SK-N-SH treated with all-trans-retinoic acid at 6 μM for 48 hours (cell line): ENCODE data around the gene CASP2.

Experiments
- ATAC-seq: fragments of 200-7000 bp; cut with Tn5 transposase; 3 replicates; pipeline ENCODE4 v1.9.1; 2020; ENCODE audit warnings: mild to moderate bottlenecking, moderate library complexity
- ARNTL ChIP-seq: fragments of 450-650 bp; formaldehyde crosslinking; IDR thresholded peaks from 2 replicates; pipeline ENCODE4 v1.5.0; 2020; ENCODE audit warnings: low read depth, mild to moderate bottlenecking, moderate library complexity, borderline replicate concordance
- BACH2 ChIP-seq: fragments of 250-450 bp; sonication (Bioruptor Pico); IDR thresholded peaks from 2 replicates; pipeline ENCODE4 v1.9.0; 2021; ENCODE audit warnings: mild to moderate bottlenecking, borderline replicate concordance
- ESRRG ChIP-seq: fragments of 250-450 bp; sonication (Bioruptor Pico); IDR thresholded peaks from 2 replicates; pipeline ENCODE4 v1.6.1; 2021; ENCODE audit warnings: mild to moderate bottlenecking
- GLIS3 ChIP-seq: fragments of 250-450 bp; sonication (Bioruptor Pico); IDR thresholded peaks from 2 replicates; pipeline ENCODE4 v1.5.0; 2020; ENCODE audit warnings: mild to moderate bottlenecking, moderate library complexity
- ISL1 ChIP-seq: fragments of 250-450 bp; sonication (Bioruptor Pico); IDR thresholded peaks from 2 replicates; pipeline ENCODE4 v2.1.2; 2022; ENCODE audit warnings: mild to moderate bottlenecking, moderate library complexity
- OSR1 ChIP-seq: fragments of 250-450 bp; sonication (Bioruptor Pico); IDR thresholded peaks from 2 replicates; pipeline ENCODE4 v1.8.0; 2022; ENCODE audit warnings: moderate library complexity, mild to moderate bottlenecking, inconsistent platforms
- PPARA ChIP-seq: fragments of 250-450 bp; sonication (Bioruptor Pico); IDR thresholded peaks from 2 replicates; pipeline ENCODE4 v1.5.0; 2020; ENCODE audit warnings: mild to moderate bottlenecking, borderline replicate concordance
- RARB ChIP-seq: fragments of 250-450 bp; sonication (Bioruptor Pico); IDR thresholded peaks from 2 replicates; pipeline ENCODE4 v1.8.0; 2021; ENCODE audit warnings: mild to moderate bottlenecking, moderate library complexity
- TCF4 ChIP-seq: fragments of 250-450 bp; sonication (Bioruptor Pico); IDR thresholded peaks from 2 replicates; pipeline ENCODE4 v1.8.0; 2021; ENCODE audit warnings: mild to moderate bottlenecking, moderate library complexity, borderline replicate concordance
- TOX ChIP-seq: fragments of 250-450 bp; sonication (Bioruptor Pico); IDR thresholded peaks from 2 replicates; pipeline ENCODE4 v1.8.0; 2021; ENCODE audit warnings: mild to moderate bottlenecking, moderate library complexity, borderline replicate concordance
- ZC3H10 ChIP-seq: fragments of 250-450 bp; sonication (Bioruptor Pico); IDR thresholded peaks from 2 replicates; pipeline ENCODE4 v1.5.1; 2021; ENCODE audit warnings: mild to moderate bottlenecking, moderate library complexity
- ZFP3 ChIP-seq: fragments of 250-450 bp; sonication (Bioruptor Pico); IDR thresholded peaks from 2 replicates; pipeline ENCODE4 v1.5.0; 2020; ENCODE audit warnings: mild to moderate bottlenecking, moderate library complexity
- ZFP30 ChIP-seq: fragments of 450-650 bp; formaldehyde crosslinking; IDR thresholded peaks from 2 replicates; pipeline ENCODE4 v1.5.0; 2022; ENCODE audit warnings: mild to moderate bottlenecking, moderate library complexity
- ZNF565 ChIP-seq: fragments of 450-650 bp; formaldehyde crosslinking; conservative IDR thresholded peaks from 2 replicates; pipeline ENCODE4 v1.5.0; 2020; ENCODE audit warnings: low read depth, mild to moderate bottlenecking, moderate library complexity
- ZNF70 ChIP-seq: fragments of 450-650 bp; formaldehyde crosslinking; IDR thresholded peaks from 2 replicates; pipeline ENCODE4 v1.5.0; 2020; ENCODE audit warnings: mild to moderate bottlenecking, moderate library complexity
- ZNF8 ChIP-seq: fragments of 450-650 bp; formaldehyde crosslinking; IDR thresholded peaks from 2 replicates; pipeline ENCODE4 v1.5.0; 2020; ENCODE audit warnings: mild to moderate bottlenecking, moderate library complexity
- TF ChIP-seq, protein P1 (sequence below): fragments of 250-450 bp; sonication (Bioruptor Pico); IDR thresholded peaks from 2 replicates; pipeline ENCODE4 v1.5.0; 2020; ENCODE audit warnings: mild to moderate bottlenecking, moderate library complexity
- TF ChIP-seq, protein P2 (sequence below): fragments of 250-450 bp; sonication (Bioruptor Pico); IDR thresholded peaks from 2 replicates; pipeline ENCODE4 v1.5.1; 2021; ENCODE audit warnings: mild to moderate bottlenecking, moderate library complexity
- TF ChIP-seq, protein P3 (sequence below): fragments of 250-450 bp; sonication (Bioruptor Pico); IDR thresholded peaks from 2 replicates; pipeline ENCODE4 v1.8.0; 2021; ENCODE audit warnings: low read depth, mild to moderate bottlenecking, moderate library complexity, borderline replicate concordance
- TF ChIP-seq, protein P4 (sequence below): fragments of 250-450 bp; sonication (Bioruptor Pico); IDR thresholded peaks from 2 replicates; pipeline ENCODE4 v1.5.1; 2020; ENCODE audit warnings: low read depth, mild to moderate bottlenecking, moderate library complexity

The CASP2 gene

DNA sequence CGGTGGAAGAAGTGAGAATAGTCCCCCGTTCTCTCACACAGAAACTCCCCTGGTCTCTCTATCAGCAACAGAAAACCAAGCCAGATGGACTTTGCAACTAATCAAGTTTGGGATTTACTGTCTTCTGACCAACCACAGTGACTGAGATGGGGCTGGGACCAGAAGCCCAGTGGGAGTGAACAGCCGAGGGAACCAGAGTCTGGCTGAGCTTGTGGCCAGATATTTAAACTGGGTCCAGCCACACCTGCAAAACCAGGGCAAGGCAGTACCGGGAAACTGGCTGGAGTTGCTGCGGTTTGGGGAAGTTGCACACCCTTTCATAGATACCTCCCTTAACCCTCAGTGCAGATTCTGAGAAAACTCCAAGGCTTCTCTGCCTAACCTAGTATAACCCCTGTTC is 18.9 kb upstream of the CASP2 start (continued):
- TF ChIP-seq ZFP30 (CRISPR knock-in tag): no peak
- no peak for TF ChIP-seq PPARA
- no peak for TF ChIP-seq TOX (CRISPR knock-in tag)
- no peak for TF ChIP-seq GLIS3 (CRISPR knock-in tag)
- TF ChIP-seq, protein P1, sequence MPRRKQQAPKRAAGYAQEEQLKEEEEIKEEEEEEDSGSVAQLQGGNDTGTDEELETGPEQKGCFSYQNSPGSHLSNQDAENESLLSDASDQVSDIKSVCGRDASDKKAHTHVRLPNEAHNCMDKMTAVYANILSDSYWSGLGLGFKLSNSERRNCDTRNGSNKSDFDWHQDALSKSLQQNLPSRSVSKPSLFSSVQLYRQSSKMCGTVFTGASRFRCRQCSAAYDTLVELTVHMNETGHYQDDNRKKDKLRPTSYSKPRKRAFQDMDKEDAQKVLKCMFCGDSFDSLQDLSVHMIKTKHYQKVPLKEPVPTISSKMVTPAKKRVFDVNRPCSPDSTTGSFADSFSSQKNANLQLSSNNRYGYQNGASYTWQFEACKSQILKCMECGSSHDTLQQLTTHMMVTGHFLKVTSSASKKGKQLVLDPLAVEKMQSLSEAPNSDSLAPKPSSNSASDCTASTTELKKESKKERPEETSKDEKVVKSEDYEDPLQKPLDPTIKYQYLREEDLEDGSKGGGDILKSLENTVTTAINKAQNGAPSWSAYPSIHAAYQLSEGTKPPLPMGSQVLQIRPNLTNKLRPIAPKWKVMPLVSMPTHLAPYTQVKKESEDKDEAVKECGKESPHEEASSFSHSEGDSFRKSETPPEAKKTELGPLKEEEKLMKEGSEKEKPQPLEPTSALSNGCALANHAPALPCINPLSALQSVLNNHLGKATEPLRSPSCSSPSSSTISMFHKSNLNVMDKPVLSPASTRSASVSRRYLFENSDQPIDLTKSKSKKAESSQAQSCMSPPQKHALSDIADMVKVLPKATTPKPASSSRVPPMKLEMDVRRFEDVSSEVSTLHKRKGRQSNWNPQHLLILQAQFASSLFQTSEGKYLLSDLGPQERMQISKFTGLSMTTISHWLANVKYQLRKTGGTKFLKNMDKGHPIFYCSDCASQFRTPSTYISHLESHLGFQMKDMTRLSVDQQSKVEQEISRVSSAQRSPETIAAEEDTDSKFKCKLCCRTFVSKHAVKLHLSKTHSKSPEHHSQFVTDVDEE (CRISPR knock-in tag): no peak
- no peak for TF ChIP-seq ZNF8 (CRISPR knock-in tag)
- TF ChIP-seq, protein P2, sequence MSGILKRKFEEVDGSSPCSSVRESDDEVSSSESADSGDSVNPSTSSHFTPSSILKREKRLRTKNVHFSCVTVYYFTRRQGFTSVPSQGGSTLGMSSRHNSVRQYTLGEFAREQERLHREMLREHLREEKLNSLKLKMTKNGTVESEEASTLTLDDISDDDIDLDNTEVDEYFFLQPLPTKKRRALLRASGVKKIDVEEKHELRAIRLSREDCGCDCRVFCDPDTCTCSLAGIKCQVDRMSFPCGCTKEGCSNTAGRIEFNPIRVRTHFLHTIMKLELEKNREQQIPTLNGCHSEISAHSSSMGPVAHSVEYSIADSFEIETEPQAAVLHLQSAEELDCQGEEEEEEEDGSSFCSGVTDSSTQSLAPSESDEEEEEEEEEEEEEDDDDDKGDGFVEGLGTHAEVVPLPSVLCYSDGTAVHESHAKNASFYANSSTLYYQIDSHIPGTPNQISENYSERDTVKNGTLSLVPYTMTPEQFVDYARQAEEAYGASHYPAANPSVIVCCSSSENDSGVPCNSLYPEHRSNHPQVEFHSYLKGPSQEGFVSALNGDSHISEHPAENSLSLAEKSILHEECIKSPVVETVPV (CRISPR knock-in tag): no peak
- no peak for TF ChIP-seq RARB (CRISPR knock-in tag)

DNA sequence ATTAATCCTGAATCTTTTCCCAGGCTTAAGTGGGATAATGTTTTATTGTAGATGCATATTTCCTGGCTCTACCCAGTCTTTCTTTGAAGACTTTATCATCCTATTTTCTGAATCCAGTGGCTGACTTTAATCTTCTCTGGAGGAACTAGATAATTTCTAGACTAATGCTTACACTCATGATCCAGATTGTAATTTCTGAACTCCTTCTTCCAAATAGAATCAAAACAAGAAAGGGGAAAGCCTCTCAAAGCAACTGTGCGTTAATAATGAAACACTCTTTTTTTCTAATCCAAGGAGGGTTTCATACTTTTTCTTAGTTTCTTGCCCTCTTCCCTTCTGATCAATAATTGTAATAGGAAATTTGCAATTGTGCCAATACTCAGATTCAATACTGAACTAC is 16.9 kb upstream of the CASP2 start:
- ATAC-seq: no peak
- TF ChIP-seq RARB (CRISPR knock-in tag) (no peak), OSR1 (CRISPR knock-in tag) (no peak), ZFP3 (CRISPR knock-in tag) (no peak), ZNF70 (no peak), ISL1 (CRISPR knock-in tag) (no peak), ZFP30 (CRISPR knock-in tag) (no peak), ZC3H10 (CRISPR knock-in tag) (no peak), ARNTL (CRISPR knock-in tag) (no peak), ZNF565 (no peak), BACH2 (no peak), ZNF8 (CRISPR knock-in tag) (no peak), ESRRG (CRISPR knock-in tag) (no peak), TCF4 (CRISPR knock-in tag) (no peak), PPARA (no peak)
- TF ChIP-seq, protein P3, sequence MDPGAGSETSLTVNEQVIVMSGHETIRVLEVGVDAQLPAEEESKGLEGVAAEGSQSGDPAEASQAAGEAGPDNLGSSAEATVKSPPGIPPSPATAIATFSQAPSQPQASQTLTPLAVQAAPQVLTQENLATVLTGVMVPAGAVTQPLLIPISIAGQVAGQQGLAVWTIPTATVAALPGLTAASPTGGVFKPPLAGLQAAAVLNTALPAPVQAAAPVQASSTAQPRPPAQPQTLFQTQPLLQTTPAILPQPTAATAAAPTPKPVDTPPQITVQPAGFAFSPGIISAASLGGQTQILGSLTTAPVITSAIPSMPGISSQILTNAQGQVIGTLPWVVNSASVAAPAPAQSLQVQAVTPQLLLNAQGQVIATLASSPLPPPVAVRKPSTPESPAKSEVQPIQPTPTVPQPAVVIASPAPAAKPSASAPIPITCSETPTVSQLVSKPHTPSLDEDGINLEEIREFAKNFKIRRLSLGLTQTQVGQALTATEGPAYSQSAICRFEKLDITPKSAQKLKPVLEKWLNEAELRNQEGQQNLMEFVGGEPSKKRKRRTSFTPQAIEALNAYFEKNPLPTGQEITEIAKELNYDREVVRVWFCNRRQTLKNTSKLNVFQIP: no peak
- TF ChIP-seq, protein P4, sequence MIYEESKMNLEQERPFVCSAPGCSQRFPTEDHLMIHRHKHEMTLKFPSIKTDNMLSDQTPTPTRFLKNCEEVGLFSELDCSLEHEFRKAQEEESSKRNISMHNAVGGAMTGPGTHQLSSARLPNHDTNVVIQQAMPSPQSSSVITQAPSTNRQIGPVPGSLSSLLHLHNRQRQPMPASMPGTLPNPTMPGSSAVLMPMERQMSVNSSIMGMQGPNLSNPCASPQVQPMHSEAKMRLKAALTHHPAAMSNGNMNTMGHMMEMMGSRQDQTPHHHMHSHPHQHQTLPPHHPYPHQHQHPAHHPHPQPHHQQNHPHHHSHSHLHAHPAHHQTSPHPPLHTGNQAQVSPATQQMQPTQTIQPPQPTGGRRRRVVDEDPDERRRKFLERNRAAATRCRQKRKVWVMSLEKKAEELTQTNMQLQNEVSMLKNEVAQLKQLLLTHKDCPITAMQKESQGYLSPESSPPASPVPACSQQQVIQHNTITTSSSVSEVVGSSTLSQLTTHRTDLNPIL (CRISPR knock-in tag): no peak
- TF ChIP-seq, protein P1 (CRISPR knock-in tag): no peak
- TF ChIP-seq, protein P2 (CRISPR knock-in tag): no peak
